Measurements from ENCODE around the gene CEP128.

GRCh38 chr14:80491131-80491530 is 450.4 kb downstream of the CEP128 start:
- TF ChIP-seq EZH2phosphoT487 (IDR thresholded peaks at IDR 0.05; ENCODE audit: insufficient read depth, low read depth): no peak
- no peak for TF ChIP-seq EZH2 (IDR thresholded peaks at IDR 0.05; ENCODE audit: insufficient read depth, poor library complexity, severe bottlenecking)
